Stimulated activated CD8-positive, alpha-beta memory T cell treated with anti-CD3 and anti-CD28 coated beads, Interleukin-12 subunit alpha, Interleukin-12 subunit beta, amount 100 ng/mL, for 4 hours (primary cell): ENCODE measurements around the gene ZNF148.

Source experiments
- DNase-seq: peaks from one replicate; pipeline ENCODE4 v3.0.0-alpha.2; 2020; ENCODE audit warnings: low read depth

ZNF148 gene

DNA sequence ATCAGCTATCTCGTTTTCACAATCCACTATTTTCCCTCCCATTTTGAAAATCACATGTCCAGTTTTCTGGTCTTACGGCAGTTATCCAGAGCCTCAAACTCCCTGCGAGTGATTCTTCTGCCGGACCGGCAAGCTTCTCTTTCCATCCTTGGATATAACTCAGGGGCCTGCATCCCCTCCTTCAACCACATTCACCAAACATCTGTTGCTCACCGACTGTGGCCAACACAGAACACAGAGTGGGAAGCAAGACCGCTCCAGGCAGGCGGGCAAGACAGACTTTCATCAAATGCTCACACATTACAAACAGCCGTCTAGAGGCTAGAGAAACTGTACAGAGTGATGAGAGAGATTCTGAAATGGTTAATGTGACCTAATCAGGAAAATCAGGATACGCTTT, 154.9 kb downstream of the ZNF148 start:
- DNase-seq: no peak

GRCh38 chr3:125219261-125219701, 155.8 kb downstream of the ZNF148 start:
- no peak for DNase-seq

DNA sequence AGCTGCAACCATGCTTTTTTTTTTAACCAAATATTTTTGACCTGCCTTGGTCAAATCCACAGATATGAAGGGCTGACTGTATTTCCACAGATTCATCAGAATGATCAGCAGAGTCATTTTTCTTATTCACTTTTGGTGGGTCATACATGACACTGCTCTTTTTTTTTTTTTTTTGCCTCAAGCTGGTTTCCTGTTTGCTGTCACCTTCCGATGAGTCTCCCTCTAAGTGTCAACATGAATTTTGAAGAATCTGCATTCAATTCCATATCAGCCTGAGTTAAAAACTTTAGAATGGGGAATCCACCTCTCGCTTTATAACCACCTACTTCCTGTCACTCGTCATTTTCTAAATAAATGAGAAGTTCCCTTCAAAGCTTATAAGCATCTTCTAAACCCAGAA, 160.4 kb downstream of the ZNF148 start:
- no peak for DNase-seq

DNA sequence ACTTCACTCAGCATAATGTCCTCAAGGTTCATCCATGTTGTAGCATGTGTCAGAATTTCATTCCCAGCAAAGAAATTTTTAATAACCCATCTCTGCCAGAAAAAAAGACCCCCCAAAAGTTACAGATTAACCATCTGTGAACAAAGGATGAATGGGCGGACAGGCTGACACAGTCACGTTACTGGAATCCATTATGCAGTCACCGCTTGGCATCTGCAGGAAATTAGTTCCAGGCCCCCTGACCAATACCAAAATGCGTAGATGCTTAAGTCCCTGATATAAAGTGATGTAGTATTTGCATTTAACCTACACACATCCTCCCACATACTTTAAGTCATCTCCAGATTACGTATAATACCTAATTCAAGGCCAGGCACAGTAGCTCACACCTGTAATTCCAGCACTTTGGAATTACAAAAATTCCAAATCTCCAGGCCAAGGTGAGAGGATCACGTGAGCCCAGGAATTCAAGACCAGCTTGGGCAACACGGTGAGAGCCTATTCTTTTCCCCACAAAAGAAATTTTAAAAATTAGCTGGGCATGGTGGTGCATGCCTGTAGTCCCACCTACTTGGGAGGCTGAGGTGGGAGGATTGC, 161.1 kb downstream of the ZNF148 start:
- DNase-seq: no peak

DNA sequence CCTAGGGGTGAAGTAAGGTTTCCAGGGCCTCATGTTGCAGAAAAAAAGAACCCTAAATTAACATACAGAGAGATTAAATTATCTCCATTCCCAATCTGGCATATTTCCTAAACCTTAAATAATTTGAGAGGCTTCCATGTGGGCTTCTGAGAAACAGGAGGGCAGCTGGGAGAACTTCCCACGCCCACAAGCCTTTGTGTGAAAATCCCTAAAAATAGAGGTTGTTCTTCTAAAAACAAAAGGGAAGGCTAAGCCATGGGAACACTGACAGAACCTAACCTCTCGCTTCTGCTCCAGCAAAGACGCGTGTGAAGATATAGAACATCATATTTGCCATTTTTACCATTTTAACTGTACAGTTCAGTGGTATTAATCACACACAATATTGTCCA, 161.8 kb downstream of the ZNF148 start:
- DNase-seq: no peak

- DNase-seq: no peak
These were observed 162.4 kb downstream of the ZNF148 start, which contains the start of gene SLC12A8 for GRCh38 chr3:125212509-125213363. SLC12A8 (minus strand) TSS chr3:125212748; CDS start chr3:125211349, 1,399 bp downstream.

GRCh38 chr3:125212091-125212508, 163.0 kb downstream of the ZNF148 start:
- no peak for DNase-seq

DNA sequence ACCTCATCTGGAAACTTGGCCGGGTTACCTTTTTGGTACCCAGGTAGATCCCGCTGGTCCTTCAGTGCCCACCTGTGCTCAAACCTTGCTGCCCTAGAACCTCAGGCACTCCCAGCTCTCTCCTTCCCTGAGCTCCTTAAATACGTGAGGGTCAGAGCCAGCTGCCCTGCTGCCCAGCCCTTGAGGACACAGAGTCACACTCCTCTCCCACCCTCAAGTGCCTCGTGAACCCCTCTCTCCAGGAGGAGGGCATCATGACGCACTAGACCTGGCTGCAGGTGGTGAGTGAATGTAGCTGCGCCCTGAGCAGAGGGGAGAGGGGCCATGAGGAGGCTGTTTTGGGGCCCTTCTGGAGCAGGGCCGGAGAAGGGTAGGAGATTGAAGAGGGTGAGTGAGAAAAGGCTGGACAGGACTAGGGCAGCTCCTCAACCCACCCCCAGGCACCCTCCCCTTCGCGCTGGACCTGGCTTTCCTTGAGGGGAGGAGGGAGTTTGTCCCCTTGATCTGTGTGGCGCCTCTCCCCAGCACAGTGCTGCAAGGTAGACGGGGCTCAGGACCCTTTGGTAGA, 163.5 kb downstream of the ZNF148 start:
- no peak for DNase-seq

DNA sequence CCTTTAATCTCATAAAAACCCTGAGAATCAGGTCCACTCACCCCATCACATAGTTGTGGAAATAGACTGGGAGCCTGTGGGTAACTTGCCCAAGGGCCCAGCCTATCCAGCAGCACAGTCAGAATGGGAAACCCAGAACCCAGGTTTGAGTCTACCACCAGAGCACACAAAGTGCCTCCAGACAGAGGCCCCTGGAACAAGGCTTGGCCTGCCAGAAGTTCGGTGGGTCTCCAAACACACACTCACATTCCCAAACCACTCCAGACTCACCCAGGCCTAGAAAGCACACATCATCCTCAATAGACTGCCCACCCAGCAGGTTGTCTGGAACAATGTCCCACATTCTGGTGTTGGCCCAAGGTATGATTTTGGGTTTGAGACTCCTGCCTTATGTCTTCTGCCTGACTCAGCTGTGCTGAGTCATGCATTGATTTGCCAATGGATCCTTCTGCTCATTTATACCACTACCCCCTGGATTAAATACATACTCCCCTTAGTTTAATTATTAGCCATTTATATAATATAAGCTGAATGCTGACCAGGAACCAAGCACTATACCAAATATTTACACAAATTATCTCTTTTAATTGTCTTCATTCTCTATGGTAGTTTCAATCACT, 167.1 kb downstream of the ZNF148 start:
- DNase-seq: no peak

- DNase-seq: no peak
These were observed 167.6 kb downstream of the ZNF148 start for GRCh38 chr3:125207507-125207906.

DNA sequence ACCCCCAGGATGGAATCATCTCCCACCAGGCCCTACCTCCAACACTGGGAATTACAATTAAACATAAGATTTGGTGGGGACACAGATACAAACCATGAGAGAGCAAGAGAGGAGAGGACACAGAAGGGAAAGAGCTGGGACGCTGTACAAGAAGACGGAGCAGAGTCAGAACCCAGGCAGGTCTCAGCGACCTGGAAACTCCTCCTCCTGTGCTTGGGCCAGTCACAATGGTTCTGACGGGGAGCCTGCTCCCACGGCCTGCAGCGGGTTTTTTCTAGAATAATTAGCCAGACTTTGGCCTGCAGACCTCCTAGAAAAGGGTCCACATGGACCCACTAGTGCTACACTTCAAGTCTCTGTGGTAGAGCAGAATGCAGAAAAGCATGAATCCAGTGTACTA, 168.2 kb downstream of the ZNF148 start:
- no peak for DNase-seq

- no peak for DNase-seq
These were observed 171.4 kb downstream of the ZNF148 start for GRCh38 chr3:125203731-125204130.

DNA sequence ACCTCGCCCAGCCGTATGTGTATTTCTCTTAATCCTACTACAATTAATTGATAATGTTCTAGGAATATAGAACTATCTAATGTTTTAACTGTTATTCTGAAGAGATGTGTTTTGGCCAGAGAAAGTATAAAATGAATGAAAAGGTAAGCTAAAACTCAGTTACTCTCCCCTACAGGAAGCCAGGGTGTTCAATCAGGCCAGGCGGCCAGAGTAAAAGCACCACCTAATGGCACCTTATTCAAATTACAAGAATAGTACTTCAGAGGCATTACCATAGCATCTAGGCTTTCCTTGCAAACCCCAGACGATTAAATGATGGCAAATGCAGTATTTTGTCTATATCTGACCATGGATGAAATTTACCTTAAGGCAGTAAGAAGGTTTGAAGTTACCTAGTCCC, 172.9 kb downstream of the ZNF148 start:
- DNase-seq: no peak

GRCh38 chr3:125200731-125201139, 174.4 kb downstream of the ZNF148 start:
- DNase-seq: no peak

DNA sequence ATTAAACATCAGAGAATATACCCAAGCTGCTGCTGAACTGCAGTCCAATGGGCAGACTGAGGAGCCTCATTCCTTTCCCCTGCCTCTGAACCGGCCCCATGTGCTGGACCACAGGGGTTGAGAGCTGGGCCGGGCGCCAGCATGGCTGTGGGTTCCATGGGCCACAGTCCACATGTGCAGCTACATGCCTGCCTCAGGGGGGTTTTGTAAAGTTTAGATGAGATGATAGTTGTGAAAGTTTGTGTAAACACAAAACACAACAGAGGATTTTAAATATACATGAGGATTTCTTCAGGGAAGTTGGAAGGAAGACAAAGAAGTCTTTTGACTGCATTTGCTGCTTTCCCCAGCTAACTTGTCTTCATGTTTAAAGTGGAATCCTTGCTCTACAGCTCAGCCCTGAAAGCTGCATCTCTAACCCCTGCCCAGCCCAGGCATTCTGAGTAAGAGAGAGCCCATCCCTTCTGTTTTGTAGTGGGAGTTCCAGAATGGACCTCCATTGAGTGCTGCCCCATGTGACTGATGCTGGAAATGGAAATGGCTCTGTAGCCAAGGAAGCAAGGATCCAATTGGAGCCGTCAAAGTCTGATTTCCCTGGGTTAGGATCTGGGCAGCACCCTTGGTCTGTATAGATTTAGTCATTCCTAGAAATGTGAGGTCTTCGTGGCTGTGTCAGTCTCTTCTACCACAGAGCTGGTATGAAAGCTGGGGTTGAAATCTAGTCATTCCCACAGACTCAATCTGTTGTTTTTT, 180.1 kb downstream of the ZNF148 start:
- no peak for DNase-seq

DNA sequence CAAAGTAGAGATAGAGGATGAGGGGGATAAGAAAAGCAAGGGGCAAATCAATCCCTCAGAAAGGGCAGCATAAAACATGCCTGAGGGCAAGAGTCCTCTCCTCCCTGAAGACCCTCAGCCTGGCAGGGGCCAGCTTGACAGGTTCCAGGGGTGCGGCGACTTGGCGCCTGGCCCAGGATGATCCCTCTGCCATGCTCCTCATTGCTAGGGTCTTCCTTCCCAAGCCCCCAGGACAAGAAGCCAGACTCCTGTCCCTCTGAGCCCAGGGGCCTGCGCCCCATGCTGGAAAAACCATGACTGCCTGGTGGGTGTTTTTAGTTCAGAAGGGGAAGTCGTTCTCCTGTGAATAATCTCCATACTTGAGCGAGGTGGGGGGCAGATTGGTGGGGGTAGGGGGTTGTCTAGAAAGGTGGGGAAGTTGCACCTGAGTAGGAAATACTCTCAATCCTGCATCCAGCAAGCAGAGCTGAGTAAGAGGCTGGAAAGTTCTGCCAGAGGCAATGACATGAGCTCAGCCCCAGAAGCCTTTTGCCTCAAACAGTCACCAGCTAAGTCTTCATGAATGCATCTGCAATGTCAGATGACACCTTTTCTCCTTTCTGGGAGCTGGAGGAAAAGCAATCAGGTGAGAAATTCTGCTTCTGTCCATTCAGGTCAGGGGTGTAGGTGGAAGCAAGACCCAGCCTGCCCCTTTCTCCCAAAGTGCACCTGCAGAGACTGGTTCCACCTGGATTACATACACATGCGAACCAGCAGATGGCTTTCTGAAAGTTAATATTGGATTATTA, 180.9 kb downstream of the ZNF148 start:
- no peak for DNase-seq

DNA sequence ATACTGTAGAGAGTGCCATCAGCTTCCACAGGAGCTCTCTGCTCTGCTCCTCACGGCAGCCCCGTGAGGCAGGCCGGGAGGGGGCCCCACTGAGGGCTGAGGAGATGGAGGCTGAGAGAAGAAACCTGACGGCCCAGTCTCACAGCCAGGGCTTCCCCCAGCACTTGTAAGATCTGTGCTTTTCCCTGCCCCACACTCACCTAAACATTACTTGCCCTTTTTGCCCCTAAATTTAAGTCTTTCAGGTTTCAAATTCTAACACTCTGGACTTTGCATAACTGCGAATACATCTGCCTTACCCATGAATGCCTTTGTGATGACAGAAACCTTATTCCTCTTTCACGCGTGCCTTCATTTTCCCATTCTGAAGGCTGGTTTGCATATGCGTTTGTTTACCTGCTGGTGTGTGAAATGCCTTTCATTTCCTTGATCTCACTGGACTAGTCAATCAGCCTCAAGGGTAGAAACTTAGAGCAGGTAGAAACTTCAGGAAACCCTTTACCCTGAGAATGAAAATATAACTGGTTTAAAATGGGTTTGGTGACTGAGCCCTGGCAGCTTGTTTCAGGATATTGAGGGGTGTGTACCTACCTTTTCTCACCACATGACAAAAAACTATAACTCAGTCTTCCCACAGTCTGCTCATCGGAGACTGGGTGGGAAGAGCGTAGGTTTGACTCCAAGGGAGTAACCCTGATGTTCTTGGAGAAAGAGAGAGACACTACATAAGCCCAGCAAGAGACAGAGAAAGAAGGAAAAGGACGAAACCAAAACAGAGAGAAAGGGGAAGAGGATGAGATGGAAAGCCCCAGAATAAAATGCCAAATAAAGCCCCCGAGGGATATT, 182.7 kb downstream of the ZNF148 start:
- no peak for DNase-seq

DNA sequence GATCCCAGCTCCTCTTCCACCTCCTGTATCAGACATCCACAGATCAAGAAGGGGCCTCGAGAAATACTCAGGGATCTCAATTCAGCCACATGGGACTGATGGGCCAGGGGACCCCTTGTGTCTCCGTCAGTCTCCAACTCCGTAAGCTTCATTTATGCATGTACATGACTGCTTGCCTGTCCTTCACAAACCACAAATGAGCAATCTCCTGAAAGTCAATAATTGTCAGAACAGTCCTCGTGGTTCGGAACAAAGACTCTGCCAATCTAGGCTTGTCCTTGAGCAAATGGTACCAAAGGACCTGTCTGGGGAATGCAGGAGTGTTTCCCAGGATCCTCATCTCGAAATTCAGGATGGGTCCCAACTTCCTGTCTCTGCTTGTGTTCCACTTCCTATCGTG, 183.4 kb downstream of the ZNF148 start:
- DNase-seq: no peak

DNA sequence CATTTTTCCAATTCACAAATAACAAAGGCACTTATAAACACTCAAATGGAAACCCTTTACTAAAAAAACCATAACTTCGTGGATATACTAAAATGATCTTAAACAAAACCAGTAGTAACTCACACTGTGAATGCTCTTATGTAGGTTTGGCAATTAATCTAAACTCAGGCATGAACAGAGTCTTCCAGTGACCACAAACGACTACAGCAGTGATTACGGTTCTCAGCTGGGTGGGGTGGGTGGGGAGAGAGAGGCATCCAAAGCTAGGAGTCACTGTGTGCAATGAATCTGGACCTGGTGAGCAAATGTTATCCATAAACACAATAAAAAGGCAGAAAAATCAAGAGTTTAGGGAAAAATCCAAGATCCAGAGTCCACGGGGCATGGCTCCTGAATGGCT, 183.9 kb downstream of the ZNF148 start:
- DNase-seq: no peak

GRCh38 chr3:125190786-125191185, 184.3 kb downstream of the ZNF148 start:
- DNase-seq: no peak
